Type B pancreatic cell (in vitro differentiated cells): Measurements from ENCODE around the gene KRTAP4-4. TPM values are rescaled to one million over a fixed set of nuclear protein-coding genes. Genes with fewer than 3 reads are reported as not detected.
"Not testable (repeated sequence)": the region's sequence is repeated elsewhere in the genome, so short reads cannot be mapped to it uniquely, and the experiment has no call there.

Experiments
- DNase-seq: peaks from one replicate; pipeline ENCODE4 v3.0.0; 2021; ENCODE audit warnings: mixed read lengths; ENCODE audit not compliant: unreplicated experiment; ENCODE audit errors: extremely low spot score
- H3K27ac Mint-ChIP-seq: 2 replicates; pipeline ENCODE4 v1.8.0; 2021; ENCODE audit warnings: mild to moderate bottlenecking, mixed read lengths
- H3K27me3 Mint-ChIP-seq: 2 replicates; pipeline ENCODE4 v1.8.0; 2021; ENCODE audit warnings: mixed read lengths
- H3K36me3 Mint-ChIP-seq: 2 replicates; pipeline ENCODE4 v1.8.0; 2021; ENCODE audit warnings: mixed read lengths
- H3K4me1 Mint-ChIP-seq: one replicate; pipeline ENCODE4 v1.8.0; 2021; ENCODE audit warnings: mixed read lengths; ENCODE audit not compliant: unreplicated experiment
- H3K4me3 Mint-ChIP-seq: 2 replicates; pipeline ENCODE4 v1.8.0; 2021; ENCODE audit warnings: mild to moderate bottlenecking, mixed read lengths
- H3K9me3 Mint-ChIP-seq: 2 replicates; pipeline ENCODE4 v1.8.0; 2021; ENCODE audit warnings: mixed read lengths
- total RNA-seq: library from RNA; stranded (reverse); gene quantifications from 2 replicates; pipeline ENCODE4 v1.2.1, GENCODE V29; 2021; ENCODE audit warnings: low replicate concordance
- TF ChIP-seq, protein P1 (sequence below): fragments of 200-600 bp; sonication (generic); conservative IDR thresholded peaks from 2 replicates; pipeline ENCODE4 v1.5.0; 2021; ENCODE audit warnings: antibody characterized with exemption, mild to moderate bottlenecking

KRTAP4-4 gene
- total RNA-seq, 1 donor from 2014 or later = not detected

DNA sequence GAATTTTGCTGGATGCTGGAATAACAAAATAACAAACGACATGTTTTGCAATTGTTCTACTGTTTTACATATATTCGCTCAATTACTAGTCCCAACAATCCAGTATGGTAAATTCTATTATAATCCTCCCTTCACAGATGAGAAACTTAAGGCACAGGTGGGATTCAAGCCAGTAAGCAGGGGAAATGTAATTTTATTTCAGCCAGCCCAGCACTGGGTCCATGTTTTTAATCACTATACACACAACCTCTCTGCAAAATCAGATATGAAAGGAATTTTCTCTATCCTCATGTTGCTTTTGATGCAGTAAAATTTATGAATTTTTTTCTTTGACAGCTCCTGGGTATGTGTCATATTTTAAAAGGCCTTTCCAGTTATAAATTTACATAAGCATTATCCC is 15.3 kb downstream of the KRTAP4-4 start:
- DNase-seq = no peak
- TF ChIP-seq, protein P1, sequence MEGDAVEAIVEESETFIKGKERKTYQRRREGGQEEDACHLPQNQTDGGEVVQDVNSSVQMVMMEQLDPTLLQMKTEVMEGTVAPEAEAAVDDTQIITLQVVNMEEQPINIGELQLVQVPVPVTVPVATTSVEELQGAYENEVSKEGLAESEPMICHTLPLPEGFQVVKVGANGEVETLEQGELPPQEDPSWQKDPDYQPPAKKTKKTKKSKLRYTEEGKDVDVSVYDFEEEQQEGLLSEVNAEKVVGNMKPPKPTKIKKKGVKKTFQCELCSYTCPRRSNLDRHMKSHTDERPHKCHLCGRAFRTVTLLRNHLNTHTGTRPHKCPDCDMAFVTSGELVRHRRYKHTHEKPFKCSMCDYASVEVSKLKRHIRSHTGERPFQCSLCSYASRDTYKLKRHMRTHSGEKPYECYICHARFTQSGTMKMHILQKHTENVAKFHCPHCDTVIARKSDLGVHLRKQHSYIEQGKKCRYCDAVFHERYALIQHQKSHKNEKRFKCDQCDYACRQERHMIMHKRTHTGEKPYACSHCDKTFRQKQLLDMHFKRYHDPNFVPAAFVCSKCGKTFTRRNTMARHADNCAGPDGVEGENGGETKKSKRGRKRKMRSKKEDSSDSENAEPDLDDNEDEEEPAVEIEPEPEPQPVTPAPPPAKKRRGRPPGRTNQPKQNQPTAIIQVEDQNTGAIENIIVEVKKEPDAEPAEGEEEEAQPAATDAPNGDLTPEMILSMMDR = no peak
- no peak overlapping the region for H3K27ac Mint-ChIP-seq
- H3K27me3 Mint-ChIP-seq = peaks cover 4% of the 10 kb centered on the region
- peaks cover 22% of the 10 kb centered on the region for H3K9me3 Mint-ChIP-seq
- H3K4me1 Mint-ChIP-seq = no peaks in the 10 kb centered on the region
- H3K36me3 Mint-ChIP-seq = peaks cover 8% of the 10 kb centered on the region
- no peak overlapping the region for H3K4me3 Mint-ChIP-seq

DNA sequence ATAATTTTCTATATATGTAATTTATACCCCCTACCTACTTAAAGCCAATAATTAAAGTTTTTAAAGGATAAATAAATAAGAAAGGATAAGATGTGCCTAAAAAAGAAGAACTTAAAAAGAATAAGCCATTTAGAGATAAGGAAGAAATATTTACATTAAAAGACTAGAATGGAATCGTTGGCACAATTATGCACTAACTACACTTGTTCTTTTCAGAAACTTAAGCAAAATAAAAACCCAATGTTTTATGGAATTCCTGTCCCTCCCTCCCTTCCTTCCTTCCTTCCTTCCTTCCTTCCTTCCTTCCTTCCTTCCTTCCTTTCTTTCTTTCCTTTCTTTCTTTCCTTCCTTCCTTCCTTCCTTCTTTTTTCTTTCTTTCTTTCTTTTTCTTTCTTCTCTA is 15.7 kb downstream of the KRTAP4-4 start:
- Mint-ChIP-seq H3K4me3 (no peak overlapping the region), H3K27ac (no peak overlapping the region)
- TF ChIP-seq, protein P1 = no peak

DNA sequence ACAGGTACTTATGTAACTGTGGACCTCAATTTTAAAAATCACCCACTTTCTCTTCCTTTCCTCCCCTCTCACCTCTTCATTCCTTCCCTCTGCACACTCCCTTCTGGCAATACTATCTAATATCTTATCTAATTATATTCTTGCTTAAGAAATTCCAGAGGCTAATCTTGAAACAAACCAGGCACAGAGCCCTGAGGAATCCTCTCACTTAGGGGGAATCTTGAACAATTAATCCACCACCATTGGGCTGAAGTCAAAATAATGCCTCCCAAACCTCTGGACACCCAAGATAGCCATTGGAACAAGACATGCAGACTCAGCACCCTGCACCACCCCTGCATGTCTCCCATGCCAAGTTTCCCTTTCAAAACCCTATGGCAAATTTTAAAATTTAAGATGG is 19.2 kb downstream of the KRTAP4-4 start:
- H3K9me3 Mint-ChIP-seq = peaks cover 26% of the 10 kb centered on the region

More for the DNA sequence above, 15.7 kb downstream of the KRTAP4-4 start:
- Mint-ChIP-seq H3K4me1 (no peaks in the 10 kb centered on the region), H3K36me3 (peaks cover 8% of the 10 kb centered on the region), H3K9me3 (peaks cover 22% of the 10 kb centered on the region), H3K27me3 (peaks cover 4% of the 10 kb centered on the region)
- no peak for DNase-seq

DNA sequence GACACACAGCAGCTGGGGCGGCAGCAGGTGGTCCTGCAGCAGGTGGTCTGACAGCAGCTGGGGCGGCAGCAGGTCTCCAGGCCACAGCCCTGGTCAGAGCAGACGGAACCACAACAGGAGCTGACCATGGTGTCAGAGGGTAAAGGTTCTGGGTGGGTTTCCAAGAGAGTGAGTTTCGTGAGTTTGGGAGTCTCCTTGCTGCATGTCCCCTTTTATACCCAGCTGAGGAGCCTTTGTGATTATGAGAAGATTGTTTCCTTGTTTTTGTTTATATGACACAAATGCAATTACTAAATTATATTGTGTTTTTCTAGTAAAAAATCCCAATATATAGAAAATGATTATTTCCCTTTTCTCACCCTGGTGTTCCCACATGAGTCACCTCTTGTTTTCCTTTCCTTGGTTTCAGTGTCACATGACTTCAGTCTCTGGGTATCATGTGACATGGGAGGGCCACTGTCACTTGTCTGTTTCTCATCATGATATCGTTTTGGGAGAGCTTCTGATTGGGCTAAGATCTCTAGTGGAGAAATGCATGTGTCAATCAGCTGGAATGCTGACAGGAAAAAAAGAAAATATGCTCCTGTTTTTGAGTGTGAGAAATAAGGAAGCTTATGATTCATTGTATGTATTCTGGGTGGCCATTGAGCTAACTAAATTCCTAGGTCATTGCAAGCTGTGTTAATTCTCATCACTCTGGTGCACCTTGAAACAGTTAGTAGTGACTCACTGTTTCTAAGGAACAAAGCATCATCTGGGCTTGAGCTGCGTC is 20.0 kb downstream of the KRTAP4-4 start, which contains the start of gene KRTAP4-6:
Gene KRTAP4-6, minus strand, starts transcription at position 185 of the 772 bp plus-strand sequence. Its CDS starts 57 bp downstream, at position 128.
- DNase-seq = no peak

More for the DNA sequence above, 19.2 kb downstream of the KRTAP4-4 start:
- TF ChIP-seq, protein P1 = no peak
- H3K36me3 Mint-ChIP-seq = peaks cover 12% of the 10 kb centered on the region
- no peak overlapping the region for H3K4me3 Mint-ChIP-seq
- no peaks in the 10 kb centered on the region for H3K27me3 Mint-ChIP-seq
- H3K27ac Mint-ChIP-seq = no peak overlapping the region
- no peaks in the 10 kb centered on the region for H3K4me1 Mint-ChIP-seq
- no peak for DNase-seq

DNA sequence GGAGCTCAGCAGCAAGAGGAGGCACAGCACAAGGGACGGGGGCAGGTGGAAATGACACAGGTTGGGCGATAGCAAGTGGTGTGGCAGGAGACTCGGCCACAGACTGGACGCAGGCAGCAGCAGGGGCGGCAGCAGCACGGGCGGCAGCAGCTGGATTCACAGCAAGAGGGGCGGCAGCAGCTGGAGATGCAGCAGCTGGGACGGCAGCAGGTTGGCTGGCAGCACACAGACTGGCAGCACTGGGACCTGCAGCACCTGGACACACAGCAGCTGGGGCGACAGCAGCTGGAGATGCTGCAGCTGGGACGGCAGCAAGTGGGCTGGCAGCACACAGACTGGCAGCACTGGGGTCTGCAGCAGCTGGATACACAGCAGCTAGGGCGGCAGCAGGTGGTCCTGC is 20.7 kb downstream of the KRTAP4-4 start:
- peaks cover 26% of the 10 kb centered on the region for H3K9me3 Mint-ChIP-seq
- H3K27me3 Mint-ChIP-seq, H3K4me3 Mint-ChIP-seq, DNase-seq, H3K27ac Mint-ChIP-seq, H3K4me1 Mint-ChIP-seq: not testable (repeated sequence)
- peaks cover 12% of the 10 kb centered on the region for H3K36me3 Mint-ChIP-seq

More for the DNA sequence above, 20.0 kb downstream of the KRTAP4-4 start, which contains the start of gene KRTAP4-6:
- H3K9me3 Mint-ChIP-seq = peaks cover 26% of the 10 kb centered on the region
- no peak within 1 kb of the TSS for H3K27ac Mint-ChIP-seq
- H3K4me1 Mint-ChIP-seq = no peaks in the 10 kb centered on the region
- H3K27me3 Mint-ChIP-seq = no peaks in the 10 kb centered on the region
- peaks cover 12% of the 10 kb centered on the region for H3K36me3 Mint-ChIP-seq
- TF ChIP-seq, protein P1 = no peak
- no peak within 1 kb of the TSS for H3K4me3 Mint-ChIP-seq
